WTC11 (cell line): ENCODE measurements around the gene PRKCE. TPM values are rescaled to one million over a fixed set of nuclear protein-coding genes. Genes with fewer than 3 reads are reported as not detected.

Source experiments
- ATAC-seq: fragments of 200-7000 bp; cut with Tn5 transposase; 2 replicates; pipeline ENCODE4 v1.10.0; 2021; ENCODE audit warnings: mild to moderate bottlenecking, moderate library complexity
- CTCF ChIA-PET: fragments of 300-600 bp; sonication (Branson Sonifier 250); formaldehyde crosslinking; loops from one replicate; lab custom pipeline; 2021; ENCODE audit warnings: antibody characterized with exemption; lab: Charles Lee
- POLR2A ChIA-PET: fragments of 350-600 bp; sonication (Branson Sonifier 250); formaldehyde crosslinking; loops from one replicate; lab custom pipeline; 2021; ENCODE audit warnings: antibody characterized with exemption; lab: Charles Lee
- DNase-seq: peaks from one replicate; pipeline ENCODE4 v3.0.0; 2021; ENCODE audit warnings: low spot score
- H3K27ac Mint-ChIP-seq: 2 replicates; pipeline ENCODE4 v1.8.0; 2021; ENCODE audit warnings: mixed read lengths
- H3K27me3 Mint-ChIP-seq: 2 replicates; pipeline ENCODE4 v1.8.0; 2021; ENCODE audit warnings: low read depth, mild to moderate bottlenecking, moderate library complexity, mixed read lengths
- H3K36me3 Mint-ChIP-seq: 2 replicates; pipeline ENCODE4 v1.8.0; 2021; ENCODE audit warnings: mixed read lengths
- H3K4me1 Mint-ChIP-seq: 2 replicates; pipeline ENCODE4 v1.8.0; 2022; ENCODE audit warnings: mixed read lengths
- H3K4me3 Mint-ChIP-seq: 2 replicates; pipeline ENCODE4 v1.8.0; 2021; ENCODE audit warnings: mild to moderate bottlenecking, moderate library complexity, mixed read lengths
- H3K9me3 Mint-ChIP-seq: 2 replicates; pipeline ENCODE4 v1.8.0; 2021; ENCODE audit warnings: mixed read lengths
- ERG ChIP-seq: fragments of 250-450 bp; sonication (Bioruptor Pico); IDR thresholded peaks from 2 replicates; pipeline ENCODE4 v1.8.0; 2021; ENCODE audit warnings: mild to moderate bottlenecking
- GABPB1 ChIP-seq: sonication (generic); formaldehyde crosslinking; IDR thresholded peaks from 2 replicates; pipeline ENCODE4 v1.8.1; 2023; ENCODE audit warnings: mild to moderate bottlenecking, missing genetic modification reagents
- KAT7 ChIP-seq: sonication (generic); formaldehyde crosslinking; IDR thresholded peaks from 2 replicates; pipeline ENCODE4 v1.8.1; 2023; ENCODE audit warnings: missing genetic modification reagents, mild to moderate bottlenecking, borderline replicate concordance
- MAX ChIP-seq: sonication (generic); formaldehyde crosslinking; IDR thresholded peaks from 2 replicates; pipeline ENCODE4 v1.8.0; 2022; ENCODE audit warnings: mild to moderate bottlenecking, missing genetic modification reagents
- NFATC4 ChIP-seq: fragments of 250-450 bp; sonication (Bioruptor Pico); IDR thresholded peaks from 2 replicates; pipeline ENCODE4 v1.9.0; 2021; ENCODE audit warnings: mild to moderate bottlenecking
- PRRX2 ChIP-seq: fragments of 250-450 bp; sonication (Bioruptor Pico); IDR thresholded peaks from 2 replicates; pipeline ENCODE4 v1.8.0; 2021; ENCODE audit warnings: mild to moderate bottlenecking
- RELA ChIP-seq: sonication (generic); formaldehyde crosslinking; IDR thresholded peaks from 2 replicates; pipeline ENCODE4 v1.8.1; 2022; ENCODE audit warnings: missing genetic modification reagents, mild to moderate bottlenecking, borderline replicate concordance
- RORB ChIP-seq: fragments of 250-450 bp; sonication (Bioruptor Pico); IDR thresholded peaks from 2 replicates; pipeline ENCODE4 v1.9.0; 2021; ENCODE audit warnings: mild to moderate bottlenecking
- SMAD3 ChIP-seq: sonication (generic); formaldehyde crosslinking; IDR thresholded peaks from 2 replicates; pipeline ENCODE4 v1.8.0; 2022; ENCODE audit warnings: missing genetic modification reagents, mild to moderate bottlenecking, borderline replicate concordance
- SOX15 ChIP-seq: fragments of 250-450 bp; sonication (Bioruptor Pico); IDR thresholded peaks from 2 replicates; pipeline ENCODE4 v1.9.0; 2021; ENCODE audit warnings: mild to moderate bottlenecking
- TCF7 ChIP-seq: sonication (generic); formaldehyde crosslinking; IDR thresholded peaks from 2 replicates; pipeline ENCODE4 v1.8.0; 2022; ENCODE audit warnings: mild to moderate bottlenecking, low read depth, missing genetic modification reagents, moderate library complexity
- TEAD1 ChIP-seq: sonication (generic); formaldehyde crosslinking; IDR thresholded peaks from 2 replicates; pipeline ENCODE4 v1.8.0; 2022; ENCODE audit warnings: mild to moderate bottlenecking, missing genetic modification reagents
- ZBTB21 ChIP-seq: sonication (generic); formaldehyde crosslinking; IDR thresholded peaks from 2 replicates; pipeline ENCODE4 v1.8.1; 2023; ENCODE audit warnings: mild to moderate bottlenecking, missing genetic modification reagents, borderline replicate concordance
- ZMAT4 ChIP-seq: fragments of 250-450 bp; sonication (Bioruptor Pico); IDR thresholded peaks from 2 replicates; pipeline ENCODE4 v1.9.0; 2021; ENCODE audit warnings: mild to moderate bottlenecking
- ZNF121 ChIP-seq: sonication (generic); formaldehyde crosslinking; IDR thresholded peaks from 2 replicates; pipeline ENCODE4 v1.8.0; 2023; ENCODE audit warnings: missing genetic modification reagents
- ZNF423 ChIP-seq: fragments of 250-450 bp; sonication (Bioruptor Pico); IDR thresholded peaks from 2 replicates; pipeline ENCODE4 v2.1.2; 2022; ENCODE audit warnings: mild to moderate bottlenecking, moderate library complexity
- total RNA-seq: library from RNA; stranded (reverse); gene quantifications from 3 replicates; pipeline ENCODE4 v1.2.3, GENCODE V29; 2021
- TF ChIP-seq, protein P1 (sequence below): sonication (generic); formaldehyde crosslinking; IDR thresholded peaks from 2 replicates; pipeline ENCODE4 v1.8.1; 2023; ENCODE audit warnings: mild to moderate bottlenecking, missing genetic modification reagents, moderate library complexity
- TF ChIP-seq, protein P2 (sequence below): sonication (generic); formaldehyde crosslinking; IDR thresholded peaks from 2 replicates; pipeline ENCODE4 v1.8.0; 2022; ENCODE audit warnings: mild to moderate bottlenecking, missing genetic modification reagents
- TF ChIP-seq, protein P3 (sequence below): sonication (generic); formaldehyde crosslinking; conservative IDR thresholded peaks from 2 replicates; pipeline ENCODE4 v1.8.1; 2022; ENCODE audit warnings: mild to moderate bottlenecking, missing genetic modification reagents
- TF ChIP-seq, protein P4 (sequence below): fragments of 250-450 bp; sonication (Bioruptor Pico); IDR thresholded peaks from 2 replicates; pipeline ENCODE4 v1.9.0; 2021; ENCODE audit warnings: mild to moderate bottlenecking, borderline replicate concordance

Gene PRKCE
- total RNA-seq, 1 experiment from 2014 or later: 5.8 TPM

DNA sequence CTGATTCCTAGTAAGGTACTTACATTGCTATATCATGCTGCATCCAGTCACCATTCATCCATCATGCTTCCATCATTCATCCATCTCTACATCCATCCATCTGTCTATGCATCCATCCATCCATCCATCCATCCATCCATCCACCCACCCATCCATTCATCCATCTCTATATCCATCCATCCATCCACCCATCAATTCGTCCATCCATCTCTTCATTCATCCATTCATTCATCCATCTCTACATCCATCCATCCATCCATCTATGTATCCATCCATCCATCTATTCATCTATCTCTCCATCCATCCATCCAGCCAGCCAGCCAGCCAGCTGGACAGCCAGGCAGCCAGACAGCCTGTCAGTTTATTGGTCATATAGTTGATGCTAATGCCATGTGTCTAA, 20.7 kb downstream of the PRKCE start:
- Mint-ChIP-seq H3K27ac (no peak overlapping the region), H3K4me1 (peaks cover 17% of the 10 kb centered on the region), H3K4me3 (no peak overlapping the region), H3K9me3 (no peaks in the 10 kb centered on the region), H3K27me3 (no peaks in the 10 kb centered on the region; the same call in 1 of the 2 replicates), H3K36me3 (no peaks in the 10 kb centered on the region)
- ChIA-PET POLR2A (no interaction called here), CTCF (no interaction called here)
- ATAC-seq (no peak), DNase-seq (no peak)
- no peak for TF ChIP-seq KAT7
- TF ChIP-seq, protein P1, sequence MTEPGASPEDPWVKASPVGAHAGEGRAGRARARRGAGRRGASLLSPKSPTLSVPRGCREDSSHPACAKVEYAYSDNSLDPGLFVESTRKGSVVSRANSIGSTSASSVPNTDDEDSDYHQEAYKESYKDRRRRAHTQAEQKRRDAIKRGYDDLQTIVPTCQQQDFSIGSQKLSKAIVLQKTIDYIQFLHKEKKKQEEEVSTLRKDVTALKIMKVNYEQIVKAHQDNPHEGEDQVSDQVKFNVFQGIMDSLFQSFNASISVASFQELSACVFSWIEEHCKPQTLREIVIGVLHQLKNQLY (CRISPR knock-in tag): no peak

- ChIA-PET POLR2A (no interaction called here), CTCF (no interaction called here)
- H3K36me3 Mint-ChIP-seq: no peaks in the 10 kb centered on the region
- peaks cover 21% of the 10 kb centered on the region for H3K4me1 Mint-ChIP-seq
- H3K9me3 Mint-ChIP-seq: no peaks in the 10 kb centered on the region
- no peak overlapping the region for H3K27ac Mint-ChIP-seq
- H3K4me3 Mint-ChIP-seq: no peak overlapping the region
- no peak for DNase-seq
- H3K27me3 Mint-ChIP-seq: no peaks in the 10 kb centered on the region; the same call in 1 of the 2 replicates
- TF ChIP-seq RORB (CRISPR knock-in tag) (no peak), GABPB1 (no peak), PRRX2 (CRISPR knock-in tag) (no peak), ZBTB21 (CRISPR knock-in tag) (no peak), MAX (CRISPR knock-in tag) (no peak), SOX15 (no peak), ERG (CRISPR knock-in tag) (no peak), ZMAT4 (no peak), ZNF121 (no peak), TCF7 (CRISPR knock-in tag) (no peak), ZNF423 (CRISPR knock-in tag) (no peak), SMAD3 (CRISPR knock-in tag) (no peak), NFATC4 (CRISPR knock-in tag) (no peak), TEAD1 (CRISPR knock-in tag) (no peak)
- TF ChIP-seq, protein P2, sequence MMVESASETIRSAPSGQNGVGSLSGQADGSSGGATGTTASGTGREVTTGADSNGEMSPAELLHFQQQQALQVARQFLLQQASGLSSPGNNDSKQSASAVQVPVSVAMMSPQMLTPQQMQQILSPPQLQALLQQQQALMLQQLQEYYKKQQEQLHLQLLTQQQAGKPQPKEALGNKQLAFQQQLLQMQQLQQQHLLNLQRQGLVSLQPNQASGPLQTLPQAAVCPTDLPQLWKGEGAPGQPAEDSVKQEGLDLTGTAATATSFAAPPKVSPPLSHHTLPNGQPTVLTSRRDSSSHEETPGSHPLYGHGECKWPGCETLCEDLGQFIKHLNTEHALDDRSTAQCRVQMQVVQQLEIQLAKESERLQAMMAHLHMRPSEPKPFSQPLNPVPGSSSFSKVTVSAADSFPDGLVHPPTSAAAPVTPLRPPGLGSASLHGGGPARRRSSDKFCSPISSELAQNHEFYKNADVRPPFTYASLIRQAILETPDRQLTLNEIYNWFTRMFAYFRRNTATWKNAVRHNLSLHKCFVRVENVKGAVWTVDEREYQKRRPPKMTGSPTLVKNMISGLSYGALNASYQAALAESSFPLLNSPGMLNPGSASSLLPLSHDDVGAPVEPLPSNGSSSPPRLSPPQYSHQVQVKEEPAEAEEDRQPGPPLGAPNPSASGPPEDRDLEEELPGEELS (CRISPR knock-in tag): no peak
- TF ChIP-seq, protein P3, sequence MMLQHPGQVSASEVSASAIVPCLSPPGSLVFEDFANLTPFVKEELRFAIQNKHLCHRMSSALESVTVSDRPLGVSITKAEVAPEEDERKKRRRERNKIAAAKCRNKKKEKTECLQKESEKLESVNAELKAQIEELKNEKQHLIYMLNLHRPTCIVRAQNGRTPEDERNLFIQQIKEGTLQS (CRISPR knock-in tag): no peak
- no peak for ATAC-seq
Observed at GRCh38 chr2:45674035-45674816, 22.8 kb downstream of the PRKCE start.

GRCh38 chr2:45675263-45675812, 23.9 kb downstream of the PRKCE start:
- Mint-ChIP-seq H3K4me3 (no peak overlapping the region), H3K4me1 (peaks cover 21% of the 10 kb centered on the region), H3K36me3 (no peaks in the 10 kb centered on the region), H3K27me3 (no peaks in the 10 kb centered on the region; the same call in 1 of the 2 replicates), H3K9me3 (no peaks in the 10 kb centered on the region), H3K27ac (no peak overlapping the region)
- ChIA-PET POLR2A (no interaction called here), CTCF (interaction anchor here (1.4 kb wide), 1 partner anchor 103 kb away, joined by 4 read pairs; no protein-coding TSS in a partner anchor)
- no peak for ATAC-seq
- DNase-seq: no peak
- TF ChIP-seq ZMAT4 (no peak), RELA (CRISPR knock-in tag) (no peak)
- TF ChIP-seq, protein P4, sequence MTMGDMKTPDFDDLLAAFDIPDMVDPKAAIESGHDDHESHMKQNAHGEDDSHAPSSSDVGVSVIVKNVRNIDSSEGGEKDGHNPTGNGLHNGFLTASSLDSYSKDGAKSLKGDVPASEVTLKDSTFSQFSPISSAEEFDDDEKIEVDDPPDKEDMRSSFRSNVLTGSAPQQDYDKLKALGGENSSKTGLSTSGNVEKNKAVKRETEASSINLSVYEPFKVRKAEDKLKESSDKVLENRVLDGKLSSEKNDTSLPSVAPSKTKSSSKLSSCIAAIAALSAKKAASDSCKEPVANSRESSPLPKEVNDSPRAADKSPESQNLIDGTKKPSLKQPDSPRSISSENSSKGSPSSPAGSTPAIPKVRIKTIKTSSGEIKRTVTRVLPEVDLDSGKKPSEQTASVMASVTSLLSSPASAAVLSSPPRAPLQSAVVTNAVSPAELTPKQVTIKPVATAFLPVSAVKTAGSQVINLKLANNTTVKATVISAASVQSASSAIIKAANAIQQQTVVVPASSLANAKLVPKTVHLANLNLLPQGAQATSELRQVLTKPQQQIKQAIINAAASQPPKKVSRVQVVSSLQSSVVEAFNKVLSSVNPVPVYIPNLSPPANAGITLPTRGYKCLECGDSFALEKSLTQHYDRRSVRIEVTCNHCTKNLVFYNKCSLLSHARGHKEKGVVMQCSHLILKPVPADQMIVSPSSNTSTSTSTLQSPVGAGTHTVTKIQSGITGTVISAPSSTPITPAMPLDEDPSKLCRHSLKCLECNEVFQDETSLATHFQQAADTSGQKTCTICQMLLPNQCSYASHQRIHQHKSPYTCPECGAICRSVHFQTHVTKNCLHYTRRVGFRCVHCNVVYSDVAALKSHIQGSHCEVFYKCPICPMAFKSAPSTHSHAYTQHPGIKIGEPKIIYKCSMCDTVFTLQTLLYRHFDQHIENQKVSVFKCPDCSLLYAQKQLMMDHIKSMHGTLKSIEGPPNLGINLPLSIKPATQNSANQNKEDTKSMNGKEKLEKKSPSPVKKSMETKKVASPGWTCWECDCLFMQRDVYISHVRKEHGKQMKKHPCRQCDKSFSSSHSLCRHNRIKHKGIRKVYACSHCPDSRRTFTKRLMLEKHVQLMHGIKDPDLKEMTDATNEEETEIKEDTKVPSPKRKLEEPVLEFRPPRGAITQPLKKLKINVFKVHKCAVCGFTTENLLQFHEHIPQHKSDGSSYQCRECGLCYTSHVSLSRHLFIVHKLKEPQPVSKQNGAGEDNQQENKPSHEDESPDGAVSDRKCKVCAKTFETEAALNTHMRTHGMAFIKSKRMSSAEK (CRISPR knock-in tag): no peak
- TF ChIP-seq, protein P2 (CRISPR knock-in tag): no peak
